GM12878 (cell line): ENCODE results near the gene TTL.

Source experiments
- BCL11A ChIP-seq: IDR thresholded peaks from 2 replicates; pipeline ENCODE4 v1.6.1; 2011; ENCODE audit warnings: low read depth, low read length
- BHLHE40 ChIP-seq, 2 experiments: fragments of 450-650 bp in 1 of 2; IDR thresholded peaks; 2 replicates each; pipeline ENCODE4 v1.6.1; 2011 to 2017; ENCODE audit warnings: low read depth in 2 of 2, borderline replicate concordance in 1 of 2, improper control_type of control experiment in 1 of 2, low read length in 1 of 2, mild to moderate bottlenecking in 1 of 2
- EP300 ChIP-seq, 2 experiments: fragments of 150-350 bp in 1 of 2; IDR thresholded peaks; 2 replicates each; pipeline ENCODE4 v1.6.1; 2011 to 2012; ENCODE audit warnings: low read depth in 2 of 2, low read length in 2 of 2, borderline replicate concordance in 1 of 2, improper control_type of control experiment in 1 of 2, inconsistent platforms in 1 of 2; ENCODE audit not compliant: control insufficient read depth in 1 of 2
- MEF2A ChIP-seq: IDR thresholded peaks from 2 replicates; pipeline ENCODE4 v1.6.1; 2011; ENCODE audit warnings: low read depth, mild to moderate bottlenecking, low read length, moderate library complexity; ENCODE audit not compliant: insufficient read depth
- NFIC ChIP-seq: IDR thresholded peaks from 2 replicates; pipeline ENCODE4 v1.6.1; 2012; ENCODE audit warnings: low read depth, mild to moderate bottlenecking, inconsistent platforms, low read length, moderate library complexity
- POLR2A ChIP-seq: IDR thresholded peaks from 2 replicates; pipeline ENCODE4 v1.6.1; 2011; ENCODE audit warnings: low read depth, mild to moderate bottlenecking, low read length
- POLR2AphosphoS5 ChIP-seq: IDR thresholded peaks from 2 replicates; pipeline ENCODE4 v1.6.1; 2011; ENCODE audit warnings: mild to moderate bottlenecking, low read length, inconsistent platforms
- RFX5 ChIP-seq: IDR thresholded peaks from 2 replicates; pipeline ENCODE4 v1.6.1; 2011; ENCODE audit warnings: low read depth, low read length, improper control_type of control experiment
- TAF1 ChIP-seq: IDR thresholded peaks from 2 replicates; pipeline ENCODE4 v1.6.1; 2011; ENCODE audit warnings: mild to moderate bottlenecking, low read depth, low read length, borderline replicate concordance
- ZNF622 ChIP-seq: fragments of 450-650 bp; IDR thresholded peaks from 2 replicates; pipeline ENCODE4 v1.6.1; 2017; ENCODE audit warnings: mild to moderate bottlenecking, inconsistent platforms
- ZSCAN29 ChIP-seq: fragments of 450-650 bp; IDR thresholded peaks from 2 replicates; pipeline ENCODE4 v1.6.1; 2017; ENCODE audit warnings: mild to moderate bottlenecking, moderate library complexity
- ZZZ3 ChIP-seq: IDR thresholded peaks from 2 replicates; pipeline ENCODE4 v1.6.1; 2011; ENCODE audit warnings: low read depth; ENCODE audit not compliant: control insufficient read depth, insufficient read length
- TF ChIP-seq, protein P1 (sequence below): IDR thresholded peaks from 2 replicates; pipeline ENCODE4 v1.6.1; 2012; ENCODE audit warnings: low read depth, low read length, improper control_type of control experiment

DNA sequence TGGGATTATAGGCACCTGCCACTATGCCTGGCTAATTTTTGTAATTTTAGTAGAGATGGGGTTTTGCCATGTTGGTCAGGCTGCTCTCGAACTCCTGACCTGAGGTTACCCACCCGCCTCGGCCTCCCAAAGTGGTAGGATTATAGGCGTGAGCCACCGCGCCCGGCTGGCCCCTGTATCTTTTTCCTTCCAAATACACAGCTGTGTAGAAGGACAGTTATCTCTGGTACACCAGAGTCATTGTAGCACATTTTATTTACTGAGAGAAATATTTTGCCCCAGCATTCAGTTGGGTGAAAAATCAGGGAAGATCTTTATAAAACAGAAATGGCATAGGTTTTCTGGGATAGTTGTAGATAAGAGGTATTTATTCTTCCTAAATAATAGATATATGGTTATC lies 36.9 kb downstream of the TTL start:
- TF ChIP-seq EP300 (IDR thresholded peaks at IDR 0.05; ENCODE audit: borderline replicate concordance in 1 of 2, control insufficient read depth in 1 of 2, low read depth in 2 of 2, low read length in 2 of 2): no peak
- TF ChIP-seq NFIC: no peak
- TF ChIP-seq ZZZ3: no peak
- TF ChIP-seq BHLHE40 (IDR thresholded peaks at IDR 0.05; ENCODE audit: borderline replicate concordance in 1 of 2, low read depth in 2 of 2, low read length in 1 of 2): no peak
- TF ChIP-seq POLR2AphosphoS5: no peak
- TF ChIP-seq MEF2A: no peak
- TF ChIP-seq ZNF622: no peak
- TF ChIP-seq RFX5: no peak
- TF ChIP-seq BCL11A: no peak
- TF ChIP-seq, protein P1, sequence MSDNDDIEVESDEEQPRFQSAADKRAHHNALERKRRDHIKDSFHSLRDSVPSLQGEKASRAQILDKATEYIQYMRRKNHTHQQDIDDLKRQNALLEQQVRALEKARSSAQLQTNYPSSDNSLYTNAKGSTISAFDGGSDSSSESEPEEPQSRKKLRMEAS: no peak
- no peak for TF ChIP-seq TAF1
- TF ChIP-seq ZSCAN29: no peak
- TF ChIP-seq POLR2A: no peak
